Neural cell (in vitro differentiated cells): ENCODE results near the gene ALK. TPM values are rescaled to one million over a fixed set of nuclear protein-coding genes. Genes with fewer than 3 reads are reported as not detected.

Source experiments
- H2AFZ ChIP-seq: fragments of 200-600, 300-800 bp; sonication (generic), shearing (Covaris generic); 2 replicates; pipeline ENCODE4 v1.6.0; 2014; ENCODE audit warnings: low read depth, mild to moderate bottlenecking, antibody characterized with exemption, low read length, moderate library complexity
- H3F3A ChIP-seq: fragments of 200-600 bp; shearing (Covaris generic); 2 replicates; pipeline ENCODE4 v1.6.1; 2016; ENCODE audit warnings: mild to moderate bottlenecking, moderate library complexity, mixed read lengths, antibody characterized with exemption, low read length; ENCODE audit not compliant: insufficient read depth, poor library complexity, severe bottlenecking
- H3K27ac ChIP-seq: fragments of 200-600, 300-800 bp; sonication (generic), shearing (Covaris generic); 2 replicates; pipeline ENCODE4 v1.5.1; 2014; ENCODE audit warnings: mild to moderate bottlenecking, low read length, moderate library complexity
- H3K27me3 ChIP-seq: fragments of 300-800, 200-600 bp; sonication (generic), shearing (Covaris generic); 2 replicates; pipeline ENCODE4 v1.6.0; 2014; ENCODE audit warnings: mild to moderate bottlenecking, low read depth, low read length, moderate library complexity; ENCODE audit not compliant: insufficient read depth
- H3K36me3 ChIP-seq: fragments of 300-800, 200-600 bp; sonication (generic), shearing (Covaris generic); 2 replicates; pipeline ENCODE4 v1.5.1; 2014; ENCODE audit warnings: mild to moderate bottlenecking, antibody characterized with exemption, low read length, moderate library complexity; ENCODE audit not compliant: insufficient read depth
- H3K4me2 ChIP-seq: fragments of 300-800, 200-600 bp; sonication (generic), shearing (Covaris generic); 2 replicates; pipeline ENCODE4 v1.6.0; 2014; ENCODE audit warnings: mild to moderate bottlenecking, low read length
- H3K4me3 ChIP-seq: fragments of 300-800, 200-600 bp; sonication (generic), shearing (Covaris generic); 2 replicates; pipeline ENCODE4 v1.5.1; 2014; ENCODE audit warnings: mild to moderate bottlenecking, low read length, moderate library complexity
- H3K79me2 ChIP-seq: fragments of 200-600 bp; shearing (Covaris generic); replicated peaks from 2 replicates; pipeline ENCODE4 v1.6.0; 2014; ENCODE audit warnings: mild to moderate bottlenecking, low read length, moderate library complexity; ENCODE audit not compliant: insufficient read depth
- H3K9ac ChIP-seq: fragments of 300-800, 200-600 bp; sonication (generic), shearing (Covaris generic); 2 replicates; pipeline ENCODE4 v1.6.1; 2016; ENCODE audit warnings: mild to moderate bottlenecking, low read length, mixed read lengths
- H3K9me2 ChIP-seq: fragments of 200-600 bp; shearing (Covaris generic); 2 replicates; pipeline ENCODE4 v1.6.1; 2016; ENCODE audit warnings: mild to moderate bottlenecking, low read length, mixed read lengths; ENCODE audit not compliant: insufficient read depth
- H3K9me3 ChIP-seq: fragments of 200-600, 300-800 bp; sonication (generic), shearing (Covaris generic); 2 replicates; pipeline ENCODE4 v1.6.1; 2016; ENCODE audit warnings: mild to moderate bottlenecking, mixed run types, low read length, moderate library complexity, mixed read lengths
- H4K20me1 ChIP-seq: fragments of 200-600 bp; shearing (Covaris generic); 2 replicates; pipeline ENCODE4 v1.6.1; 2016; ENCODE audit warnings: mild to moderate bottlenecking, mixed run types; ENCODE audit not compliant: insufficient read depth
- EP300 ChIP-seq: fragments of 450-650 bp; conservative IDR thresholded peaks from 2 replicates; pipeline ENCODE4 v1.6.1; 2014; ENCODE audit warnings: antibody characterized with exemption, mild to moderate bottlenecking, moderate library complexity; ENCODE audit not compliant: poor library complexity, severe bottlenecking
- EZH2 ChIP-seq: fragments of 200-600, 300-800 bp; shearing (Covaris generic), sonication (generic); IDR thresholded peaks from 2 replicates; pipeline ENCODE4 v1.6.1; 2014; ENCODE audit warnings: antibody characterized with exemption, low read length, borderline replicate concordance, mild to moderate bottlenecking; ENCODE audit not compliant: insufficient read depth, poor library complexity, severe bottlenecking
- MXI1 ChIP-seq: fragments of 450-650 bp; conservative IDR thresholded peaks from 2 replicates; pipeline ENCODE4 v1.6.1; 2014; ENCODE audit warnings: antibody characterized with exemption, mild to moderate bottlenecking; ENCODE audit not compliant: poor library complexity, severe bottlenecking
- POLR2AphosphoS5 ChIP-seq: IDR thresholded peaks from 2 replicates; pipeline ENCODE4 v1.6.1; 2012
- RAD21 ChIP-seq: fragments of 450-650 bp; conservative IDR thresholded peaks from 2 replicates; pipeline ENCODE4 v1.6.1; 2014; ENCODE audit warnings: antibody characterized with exemption, mild to moderate bottlenecking, moderate library complexity
- SMC3 ChIP-seq: fragments of 450-650 bp; conservative IDR thresholded peaks from 2 replicates; pipeline ENCODE4 v1.6.1; 2014; ENCODE audit warnings: antibody characterized with exemption, mild to moderate bottlenecking, moderate library complexity; ENCODE audit not compliant: poor library complexity
- TAF1 ChIP-seq: IDR thresholded peaks from 2 replicates; pipeline ENCODE4 v1.6.1; 2012; ENCODE audit warnings: low read depth
- polyA plus RNA-seq: library from polyadenylated mRNA; depleted of rRNA; stranded (reverse); fragments of >200 nt; gene quantifications from 2 replicates; pipeline ENCODE4 v1.2.3, GENCODE V29; 2014
- TF ChIP-seq, protein P1 (sequence below): fragments of 450-650 bp; IDR thresholded peaks from 2 replicates; pipeline ENCODE4 v1.5.1; 2014; ENCODE audit warnings: antibody characterized with exemption, mild to moderate bottlenecking, moderate library complexity; ENCODE audit not compliant: poor library complexity, severe bottlenecking
- TF ChIP-seq, protein P2 (sequence below): IDR thresholded peaks from 2 replicates; pipeline ENCODE4 v1.6.1; 2012; ENCODE audit warnings: borderline replicate concordance

ALK gene
- polyA plus RNA-seq, 1 donor from 2014 or later: 7.1 TPM

DNA sequence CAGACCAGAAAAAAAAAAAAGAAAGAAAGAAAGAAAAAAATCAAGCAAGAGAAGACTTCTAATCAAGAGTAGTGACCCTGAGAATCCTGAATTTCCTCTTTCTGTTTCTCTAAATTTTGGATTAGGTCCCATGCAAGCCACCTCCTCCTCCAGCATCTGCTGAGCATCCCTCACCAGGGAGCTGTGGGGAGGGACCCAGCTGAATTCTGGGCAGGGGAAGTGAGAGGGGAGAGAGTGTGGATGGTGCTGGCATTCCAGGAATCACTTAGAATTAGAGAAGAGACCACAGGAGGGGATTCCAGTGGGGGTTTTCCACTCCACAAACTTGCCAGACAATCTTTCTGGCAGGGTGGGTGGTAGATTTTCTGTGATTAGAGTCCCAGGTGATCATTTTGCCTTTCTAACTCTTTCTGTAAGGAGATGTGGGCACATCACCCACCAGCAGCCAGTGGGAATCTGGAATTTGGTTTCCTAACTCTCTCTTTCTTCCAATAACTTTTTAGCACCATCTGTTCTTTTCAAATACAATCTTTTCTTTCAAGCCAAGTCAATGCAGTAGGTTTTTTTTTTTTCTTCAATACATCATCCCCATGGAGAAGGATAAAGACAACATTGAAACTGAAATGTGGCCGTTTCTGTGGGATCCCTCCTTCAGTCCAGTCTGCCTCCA lies 526.9 kb downstream of the ALK start:
- H3K9me2 ChIP-seq: no peaks in the 10 kb centered on the region
- H3K27me3 ChIP-seq: no peaks in the 10 kb centered on the region
- no peak overlapping the region for H3K27ac ChIP-seq
- H3K4me2 ChIP-seq: no peak overlapping the region
- no peak overlapping the region for H3K4me3 ChIP-seq
- no peak overlapping the region for H3K9ac ChIP-seq
- H2AFZ ChIP-seq: no peak overlapping the region
- H3K36me3 ChIP-seq: no peaks in the 10 kb centered on the region
- TF ChIP-seq POLR2AphosphoS5 (no peak), TAF1 (no peak), SMC3 (no peak), RAD21 (no peak), EP300 (no peak), EZH2 (no peak)
- TF ChIP-seq, protein P1, sequence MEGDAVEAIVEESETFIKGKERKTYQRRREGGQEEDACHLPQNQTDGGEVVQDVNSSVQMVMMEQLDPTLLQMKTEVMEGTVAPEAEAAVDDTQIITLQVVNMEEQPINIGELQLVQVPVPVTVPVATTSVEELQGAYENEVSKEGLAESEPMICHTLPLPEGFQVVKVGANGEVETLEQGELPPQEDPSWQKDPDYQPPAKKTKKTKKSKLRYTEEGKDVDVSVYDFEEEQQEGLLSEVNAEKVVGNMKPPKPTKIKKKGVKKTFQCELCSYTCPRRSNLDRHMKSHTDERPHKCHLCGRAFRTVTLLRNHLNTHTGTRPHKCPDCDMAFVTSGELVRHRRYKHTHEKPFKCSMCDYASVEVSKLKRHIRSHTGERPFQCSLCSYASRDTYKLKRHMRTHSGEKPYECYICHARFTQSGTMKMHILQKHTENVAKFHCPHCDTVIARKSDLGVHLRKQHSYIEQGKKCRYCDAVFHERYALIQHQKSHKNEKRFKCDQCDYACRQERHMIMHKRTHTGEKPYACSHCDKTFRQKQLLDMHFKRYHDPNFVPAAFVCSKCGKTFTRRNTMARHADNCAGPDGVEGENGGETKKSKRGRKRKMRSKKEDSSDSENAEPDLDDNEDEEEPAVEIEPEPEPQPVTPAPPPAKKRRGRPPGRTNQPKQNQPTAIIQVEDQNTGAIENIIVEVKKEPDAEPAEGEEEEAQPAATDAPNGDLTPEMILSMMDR: no peak
- H4K20me1 ChIP-seq: no peaks in the 10 kb centered on the region
- no peaks in the 10 kb centered on the region for H3K9me3 ChIP-seq
- no peaks in the 10 kb centered on the region for H3K79me2 ChIP-seq
- no peaks in the 10 kb centered on the region for H3F3A ChIP-seq

DNA sequence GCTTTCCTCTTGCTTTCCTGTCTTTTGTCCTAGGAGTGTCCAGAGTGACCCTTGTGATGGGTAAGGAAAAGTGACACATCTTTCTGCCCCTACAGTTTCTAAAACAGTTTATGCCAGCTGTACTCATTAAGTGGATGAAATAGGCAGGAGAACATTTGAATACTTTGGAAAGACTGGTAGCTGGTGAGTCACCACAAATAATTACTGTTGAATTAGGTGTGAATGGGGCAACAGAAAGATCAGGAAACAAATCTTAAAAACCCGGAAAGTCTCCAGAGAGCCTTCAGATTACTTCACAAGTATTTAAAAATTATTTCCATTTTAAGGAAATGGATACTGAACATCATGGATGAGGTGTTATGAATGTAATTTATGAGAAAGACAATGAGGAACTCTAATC lies 527.7 kb downstream of the ALK start:
- no peak overlapping the region for H3K27ac ChIP-seq
- H3F3A ChIP-seq: no peaks in the 10 kb centered on the region
- no peak overlapping the region for H3K4me2 ChIP-seq
- H3K27me3 ChIP-seq: no peaks in the 10 kb centered on the region
- no peaks in the 10 kb centered on the region for H3K79me2 ChIP-seq
- H3K9me3 ChIP-seq: no peaks in the 10 kb centered on the region
- H3K36me3 ChIP-seq: no peaks in the 10 kb centered on the region
- no peak overlapping the region for H2AFZ ChIP-seq
- no peak overlapping the region for H3K9ac ChIP-seq
- H3K9me2 ChIP-seq: no peaks in the 10 kb centered on the region
- H3K4me3 ChIP-seq: no peak overlapping the region
- TF ChIP-seq EZH2 (no peak), POLR2AphosphoS5 (no peak), EP300 (no peak), RAD21 (no peak)
- TF ChIP-seq, protein P1: no peak
- H4K20me1 ChIP-seq: no peaks in the 10 kb centered on the region

DNA sequence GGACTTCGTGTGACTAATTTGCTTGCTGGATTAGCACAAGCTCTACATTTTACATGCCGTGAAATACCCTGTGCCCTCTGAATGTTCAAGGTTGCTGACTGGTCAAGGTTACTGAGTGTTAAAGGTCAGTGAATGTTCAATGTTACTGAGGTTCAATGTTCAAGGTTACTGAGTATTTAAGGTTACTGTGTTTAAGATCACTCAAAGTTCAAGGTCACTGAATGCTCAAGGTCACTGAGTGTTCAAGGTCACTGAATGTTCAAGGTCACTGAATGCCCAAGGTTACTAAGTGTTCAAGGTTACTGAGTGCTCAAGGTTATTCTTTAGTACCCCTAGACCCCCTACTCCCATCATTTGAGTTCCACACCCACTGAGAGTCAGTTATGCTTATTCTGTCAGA lies 528.6 kb downstream of the ALK start:
- Histone ChIP-seq H4K20me1 (no peaks in the 10 kb centered on the region), H3K36me3 (no peaks in the 10 kb centered on the region), H3K27ac (no peak overlapping the region), H3K27me3 (no peaks in the 10 kb centered on the region), H3K4me2 (no peak overlapping the region), H3K79me2 (no peaks in the 10 kb centered on the region), H3K9ac (no peak overlapping the region), H3F3A (no peaks in the 10 kb centered on the region), H3K9me2 (no peaks in the 10 kb centered on the region), H2AFZ (no peak overlapping the region), H3K9me3 (no peaks in the 10 kb centered on the region), H3K4me3 (no peak overlapping the region)
- no peak for TF ChIP-seq EP300
- TF ChIP-seq TAF1: no peak
- TF ChIP-seq RAD21: no peak
- TF ChIP-seq POLR2AphosphoS5: no peak
- no peak for TF ChIP-seq SMC3
- no peak for TF ChIP-seq MXI1
- no peak for TF ChIP-seq EZH2
- TF ChIP-seq, protein P2, sequence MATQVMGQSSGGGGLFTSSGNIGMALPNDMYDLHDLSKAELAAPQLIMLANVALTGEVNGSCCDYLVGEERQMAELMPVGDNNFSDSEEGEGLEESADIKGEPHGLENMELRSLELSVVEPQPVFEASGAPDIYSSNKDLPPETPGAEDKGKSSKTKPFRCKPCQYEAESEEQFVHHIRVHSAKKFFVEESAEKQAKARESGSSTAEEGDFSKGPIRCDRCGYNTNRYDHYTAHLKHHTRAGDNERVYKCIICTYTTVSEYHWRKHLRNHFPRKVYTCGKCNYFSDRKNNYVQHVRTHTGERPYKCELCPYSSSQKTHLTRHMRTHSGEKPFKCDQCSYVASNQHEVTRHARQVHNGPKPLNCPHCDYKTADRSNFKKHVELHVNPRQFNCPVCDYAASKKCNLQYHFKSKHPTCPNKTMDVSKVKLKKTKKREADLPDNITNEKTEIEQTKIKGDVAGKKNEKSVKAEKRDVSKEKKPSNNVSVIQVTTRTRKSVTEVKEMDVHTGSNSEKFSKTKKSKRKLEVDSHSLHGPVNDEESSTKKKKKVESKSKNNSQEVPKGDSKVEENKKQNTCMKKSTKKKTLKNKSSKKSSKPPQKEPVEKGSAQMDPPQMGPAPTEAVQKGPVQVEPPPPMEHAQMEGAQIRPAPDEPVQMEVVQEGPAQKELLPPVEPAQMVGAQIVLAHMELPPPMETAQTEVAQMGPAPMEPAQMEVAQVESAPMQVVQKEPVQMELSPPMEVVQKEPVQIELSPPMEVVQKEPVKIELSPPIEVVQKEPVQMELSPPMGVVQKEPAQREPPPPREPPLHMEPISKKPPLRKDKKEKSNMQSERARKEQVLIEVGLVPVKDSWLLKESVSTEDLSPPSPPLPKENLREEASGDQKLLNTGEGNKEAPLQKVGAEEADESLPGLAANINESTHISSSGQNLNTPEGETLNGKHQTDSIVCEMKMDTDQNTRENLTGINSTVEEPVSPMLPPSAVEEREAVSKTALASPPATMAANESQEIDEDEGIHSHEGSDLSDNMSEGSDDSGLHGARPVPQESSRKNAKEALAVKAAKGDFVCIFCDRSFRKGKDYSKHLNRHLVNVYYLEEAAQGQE: no peak
- TF ChIP-seq, protein P1: no peak
